Glomerular visceral epithelial cell (primary cell): ENCODE measurements around the gene CFAP57.

ENCODE experiments used
- DNase-seq: peaks from one replicate; pipeline ENCODE4 v3.0.0-alpha.2; 2016; ENCODE audit errors: extremely low spot score

The CFAP57 gene

GRCh38 chr1:43227143-43227764, 55.1 kb downstream of the CFAP57 start:
- DNase-seq, result peak; percentile 78

GRCh38 chr1:43229826-43230780, 58.0 kb downstream of the CFAP57 start:
- no peak for DNase-seq

GRCh38 chr1:43232074-43232473, 59.9 kb downstream of the CFAP57 start:
- DNase-seq, result peak; percentile 47

GRCh38 chr1:43232482-43232881, 60.4 kb downstream of the CFAP57 start:
- DNase-seq, result no peak

GRCh38 chr1:43233631-43234030, 61.5 kb downstream of the CFAP57 start:
- DNase-seq, result no peak

GRCh38 chr1:43234267-43234666, 62.1 kb downstream of the CFAP57 start:
- no peak for DNase-seq

- no peak for DNase-seq
Observed at GRCh38 chr1:43235040-43235439, 62.9 kb downstream of the CFAP57 start.

- DNase-seq, result no peak
Observed at GRCh38 chr1:43235451-43236121, 63.5 kb downstream of the CFAP57 start.

GRCh38 chr1:43237121-43237520, 65.0 kb downstream of the CFAP57 start:
- DNase-seq, result no peak

- peak; percentile 51 for DNase-seq
Observed at GRCh38 chr1:43238085-43238484, 66.0 kb downstream of the CFAP57 start.

- DNase-seq, result no peak
Observed at GRCh38 chr1:43238991-43239469, 66.9 kb downstream of the CFAP57 start.

- no peak for DNase-seq
Observed at GRCh38 chr1:43239484-43239883, 67.4 kb downstream of the CFAP57 start.

- peak; percentile 70 for DNase-seq
Observed at GRCh38 chr1:43241413-43241836, 69.3 kb downstream of the CFAP57 start.

GRCh38 chr1:43243299-43243698, 71.2 kb downstream of the CFAP57 start:
- no peak for DNase-seq

- no peak for DNase-seq
Observed at GRCh38 chr1:43246466-43247213, 74.5 kb downstream of the CFAP57 start.

- DNase-seq, result no peak
Observed at GRCh38 chr1:43247256-43247921, 75.3 kb downstream of the CFAP57 start.

- no peak for DNase-seq
Observed at GRCh38 chr1:43250351-43250761, 78.2 kb downstream of the CFAP57 start.

GRCh38 chr1:43251024-43251423, 78.9 kb downstream of the CFAP57 start:
- no peak for DNase-seq

- no peak for DNase-seq
Observed at GRCh38 chr1:43252225-43252624, 80.1 kb downstream of the CFAP57 start.

- no peak for DNase-seq
Observed at GRCh38 chr1:43253173-43253572, 81.0 kb downstream of the CFAP57 start.

- DNase-seq, result no peak
Observed at GRCh38 chr1:43253876-43254275, 81.7 kb downstream of the CFAP57 start.
